Measurements from ENCODE around the gene FAAP24.
"Not testable (repeated sequence)": the region's sequence is repeated elsewhere in the genome, so short reads cannot be mapped to it uniquely, and the experiment has no call there.

Gene FAAP24, protein sequence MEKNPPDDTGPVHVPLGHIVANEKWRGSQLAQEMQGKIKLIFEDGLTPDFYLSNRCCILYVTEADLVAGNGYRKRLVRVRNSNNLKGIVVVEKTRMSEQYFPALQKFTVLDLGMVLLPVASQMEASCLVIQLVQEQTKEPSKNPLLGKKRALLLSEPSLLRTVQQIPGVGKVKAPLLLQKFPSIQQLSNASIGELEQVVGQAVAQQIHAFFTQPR

DNA sequence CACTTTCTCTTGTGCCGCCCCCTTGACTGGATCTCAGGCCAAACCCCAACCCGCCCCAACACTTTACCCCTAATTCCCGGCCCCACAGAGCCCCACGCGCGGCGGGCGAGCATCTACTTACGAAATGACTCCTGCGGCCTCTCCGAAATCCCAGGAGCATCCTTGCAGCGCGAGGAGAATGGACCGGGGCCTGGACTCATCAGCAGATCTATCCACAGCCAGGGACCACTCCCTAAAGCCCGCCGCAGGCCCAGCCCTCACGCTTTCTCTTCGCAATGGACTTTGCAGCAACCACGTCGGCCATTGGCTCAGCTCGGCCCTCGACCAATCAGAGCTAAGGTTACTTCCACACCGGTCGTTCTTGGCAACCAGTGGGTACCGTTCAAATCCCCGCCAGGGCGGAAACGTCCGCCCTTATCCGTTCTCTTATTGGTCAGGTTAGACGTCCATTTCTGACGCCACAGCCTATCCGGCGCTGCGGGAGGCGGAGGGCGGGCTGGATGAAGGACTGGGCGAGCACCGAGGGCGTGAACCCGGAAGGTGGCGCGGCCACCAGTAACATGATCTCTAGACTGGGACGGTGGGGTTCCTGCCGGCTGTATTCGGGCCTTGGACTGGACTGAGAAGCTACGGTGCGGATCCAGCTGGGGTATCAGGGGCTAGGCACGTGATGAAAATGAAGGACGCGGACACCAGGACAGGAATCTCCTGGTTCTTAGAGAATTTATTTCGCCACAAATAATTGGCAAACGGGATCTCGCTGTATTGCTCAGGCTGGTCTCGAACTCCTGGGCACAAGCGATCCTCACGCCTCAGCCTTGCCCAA is at the start of gene FAAP24, which contains the start of gene CEP89:
Gene FAAP24, plus strand, starts transcription at position 528 of the 826 bp plus-strand sequence. CDS start 955 bp downstream, outside the sequence.
Gene CEP89, minus strand, starts transcription at position 244 of the 826 bp plus-strand sequence. Its CDS starts 84 bp downstream, at position 160.
- peak; percentile 99 for DNase-seq (ENCODE audit: low read depth in 2 of 2)

DNA sequence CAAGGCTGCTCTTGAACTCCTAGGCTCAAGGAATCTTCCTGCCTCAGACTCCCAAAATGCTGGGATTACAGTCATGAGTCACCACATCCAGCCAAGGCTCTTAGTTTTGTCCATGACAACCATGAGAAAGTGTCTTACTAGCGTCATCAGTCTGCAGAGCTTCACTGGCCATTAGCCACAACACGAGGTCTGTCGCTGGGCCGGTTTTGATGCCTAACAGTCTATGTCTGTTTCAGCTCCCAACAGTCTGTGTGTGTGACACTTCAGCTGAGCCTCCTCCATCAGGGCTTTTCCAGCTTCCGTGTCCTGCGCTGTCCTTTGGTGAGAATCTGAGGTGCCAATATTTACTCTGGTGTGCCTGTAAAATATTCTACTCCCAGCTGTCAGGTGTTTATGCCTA is 47.8 kb upstream of the FAAP24 start:
- DNase-seq (ENCODE audit: low read depth in 2 of 2): no peak

DNA sequence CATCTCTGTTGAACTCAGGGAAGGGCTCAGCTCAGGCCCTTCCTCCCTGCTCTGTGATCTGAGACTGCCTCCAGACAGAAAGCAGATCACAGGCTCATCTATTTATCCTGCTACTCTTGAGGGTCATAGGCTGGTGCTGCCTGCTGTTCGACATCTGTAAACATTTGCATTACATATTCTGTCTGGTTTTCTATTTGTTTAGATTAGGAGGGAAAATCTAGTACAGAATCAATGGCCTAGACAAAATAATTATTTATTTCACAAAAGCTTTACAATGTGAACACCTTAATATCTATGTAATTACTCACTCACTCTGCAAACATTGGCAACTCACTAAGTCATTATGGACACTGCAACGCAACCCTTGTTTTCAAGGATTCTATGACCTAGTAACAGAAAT is 43.2 kb upstream of the FAAP24 start:
- DNase-seq (ENCODE audit: low read depth in 2 of 2): no peak

DNA sequence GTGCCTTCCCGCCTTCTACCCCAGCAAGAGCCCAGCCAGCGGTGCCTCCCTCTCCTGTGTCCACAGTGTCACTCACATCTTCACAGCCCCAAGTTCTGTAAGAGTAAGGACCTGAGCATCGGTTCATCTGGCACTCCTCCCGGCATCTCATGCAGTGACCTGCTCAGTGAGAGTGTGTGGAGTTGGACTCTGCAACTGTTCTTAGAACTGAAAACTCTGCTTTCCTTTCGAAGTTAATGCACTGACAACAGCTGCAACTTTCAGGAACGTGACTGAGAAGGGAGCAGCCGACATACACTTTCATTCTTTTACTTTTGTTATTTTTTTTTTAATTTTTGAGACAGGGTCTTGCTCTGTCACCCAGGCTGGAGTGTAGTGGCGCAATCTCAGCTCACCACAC is 41.5 kb upstream of the FAAP24 start:
- DNase-seq (ENCODE audit: low read depth in 2 of 2): no peak

DNA sequence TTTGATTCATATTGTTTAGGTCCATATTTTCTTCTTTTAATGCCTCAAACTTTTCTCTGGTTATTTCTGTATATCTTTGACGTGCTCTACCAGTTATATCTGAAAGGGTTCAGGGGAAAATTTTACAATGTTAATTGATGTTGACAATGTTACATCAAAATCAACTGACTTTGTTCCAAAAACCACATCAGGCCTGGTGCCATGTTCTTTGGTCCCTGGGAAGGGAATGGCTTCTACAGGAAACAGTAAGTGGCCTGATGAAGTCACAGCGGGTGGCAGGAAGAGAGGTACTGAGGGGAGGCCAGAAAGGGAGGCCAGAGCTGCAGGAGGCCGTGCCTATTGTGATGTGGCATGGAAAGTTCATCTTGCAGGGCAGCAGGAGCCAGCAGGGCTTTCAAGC is 38.5 kb upstream of the FAAP24 start:
- no peak for DNase-seq (ENCODE audit: low read depth in 2 of 2)

DNA sequence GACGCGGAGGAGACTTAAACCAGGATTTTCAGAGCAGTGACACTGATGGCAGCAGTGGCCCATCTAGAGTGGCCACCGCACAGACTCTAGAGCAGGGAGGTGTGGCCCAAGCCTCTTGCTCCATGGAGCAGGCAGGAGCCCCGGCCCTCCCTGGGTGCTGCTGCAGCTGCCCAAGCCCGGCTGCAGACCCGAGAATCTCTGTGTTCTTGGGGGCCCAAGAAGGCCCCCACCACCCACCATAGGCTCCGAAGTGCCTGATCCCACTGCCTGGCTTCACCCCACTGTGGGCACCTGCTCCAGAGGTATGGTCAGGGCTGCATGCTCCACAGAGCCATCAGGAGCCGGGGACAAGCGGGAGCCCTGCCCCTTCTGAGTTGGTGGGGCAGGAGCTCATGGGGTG is 36.4 kb upstream of the FAAP24 start:
- DNase-seq (ENCODE audit: low read depth in 2 of 2): no peak

DNA sequence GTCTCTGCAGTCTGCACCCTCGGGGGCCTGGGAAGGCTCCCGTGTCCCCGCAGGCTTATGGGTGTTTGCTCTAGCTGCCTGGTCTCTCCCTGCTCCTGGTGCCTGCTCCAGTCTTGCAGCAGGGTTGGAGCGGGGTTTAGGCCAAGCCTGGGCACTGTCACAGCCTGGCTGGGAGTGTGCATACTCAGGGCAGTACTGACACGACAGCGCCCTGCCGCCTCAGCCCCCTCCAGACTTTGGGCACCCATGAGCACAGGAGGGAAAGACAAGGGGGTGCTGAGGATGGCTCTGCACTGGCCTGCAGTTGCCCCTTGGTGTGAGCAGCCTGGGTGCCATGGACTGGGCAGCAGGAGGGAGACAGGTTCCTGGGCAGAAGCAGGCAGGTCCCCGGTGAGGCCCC is 36.0 kb upstream of the FAAP24 start:
- no peak for DNase-seq (ENCODE audit: low read depth in 2 of 2)

DNA sequence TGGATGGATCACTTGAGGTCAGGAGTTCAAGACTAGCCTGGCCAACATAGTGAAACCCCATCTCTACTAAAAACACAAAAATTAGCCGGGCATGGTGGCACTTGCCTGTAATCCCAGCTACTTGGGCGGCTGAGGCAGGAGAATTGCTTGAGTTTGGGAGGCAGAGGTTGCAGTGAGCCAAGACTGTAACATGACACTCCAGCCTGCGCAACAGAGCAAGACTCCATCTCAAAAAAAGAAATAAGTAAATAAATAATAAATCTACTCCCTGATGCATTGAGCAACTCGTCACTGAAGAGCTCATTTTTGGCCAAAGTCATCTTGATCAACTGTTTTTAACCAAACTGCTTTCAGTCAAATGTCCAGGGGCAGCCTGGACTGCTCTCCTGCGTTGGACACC is 30.8 kb upstream of the FAAP24 start:
- peak in 1 of 2 experiments; percentile 0 for DNase-seq (ENCODE audit: low read depth in 2 of 2)

DNA sequence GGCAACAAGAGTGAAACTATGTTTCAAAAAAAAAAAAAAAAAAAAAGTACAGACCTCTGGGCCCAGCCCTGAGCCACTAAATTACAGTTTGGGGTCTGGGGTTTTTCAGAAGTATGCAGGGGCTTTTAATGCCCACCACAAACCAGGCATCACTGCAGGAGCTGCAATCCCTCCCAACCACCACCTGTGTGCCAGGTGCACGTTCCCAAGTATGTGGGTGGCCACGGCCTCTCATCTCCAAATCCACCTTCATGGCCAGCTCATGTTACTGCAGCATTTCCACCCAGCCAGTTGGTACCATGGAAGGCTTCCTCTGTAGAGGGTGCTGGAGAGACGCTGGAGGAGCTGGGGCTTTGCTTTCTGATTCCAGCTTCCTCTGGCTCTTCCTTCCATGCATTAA is 26.8 kb upstream of the FAAP24 start:
- no peak for DNase-seq (ENCODE audit: low read depth in 2 of 2)

DNA sequence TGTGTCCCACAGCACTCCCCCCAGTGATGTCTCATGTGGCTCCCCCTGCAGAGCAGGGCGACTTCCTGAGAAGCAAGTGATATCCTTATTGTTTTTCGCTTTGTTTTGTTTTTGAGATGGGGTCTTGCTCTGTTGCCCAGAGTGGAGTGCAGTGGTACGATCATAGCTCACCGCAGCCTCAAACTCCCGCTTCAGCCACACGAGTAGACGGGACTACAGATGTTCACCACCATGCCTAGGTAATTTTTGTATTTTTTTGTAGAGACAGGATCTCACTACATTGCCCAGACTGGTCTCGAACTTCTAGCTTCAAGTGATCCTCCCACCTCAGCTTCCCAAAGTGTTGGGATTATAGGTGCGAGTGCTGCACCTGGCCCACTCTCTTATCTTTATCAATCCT is 5.3 kb upstream of the FAAP24 start:
- DNase-seq (ENCODE audit: low read depth in 2 of 2): no peak

DNA sequence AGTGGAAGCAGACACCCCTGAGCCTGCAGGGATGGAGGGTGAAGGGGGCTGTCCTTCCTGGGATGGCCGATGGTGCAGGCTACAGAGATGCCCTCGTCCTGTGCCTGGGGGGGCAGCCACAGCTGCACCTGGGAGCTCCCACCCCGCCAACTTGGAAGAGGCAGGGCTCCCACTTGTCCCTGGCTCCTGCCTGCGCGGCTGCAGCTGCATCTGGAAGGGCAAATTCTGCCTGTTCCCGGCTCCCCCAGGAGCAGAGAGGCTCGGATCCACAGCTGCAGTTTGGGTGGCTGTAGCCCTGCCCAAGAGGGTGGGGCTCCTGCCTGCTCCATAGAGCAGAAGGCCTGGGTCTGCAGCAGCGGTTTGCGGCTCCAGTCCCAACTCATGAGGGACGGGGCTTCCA is 2.5 kb upstream of the FAAP24 start:
- no peak for DNase-seq (ENCODE audit: low read depth in 2 of 2)

DNA sequence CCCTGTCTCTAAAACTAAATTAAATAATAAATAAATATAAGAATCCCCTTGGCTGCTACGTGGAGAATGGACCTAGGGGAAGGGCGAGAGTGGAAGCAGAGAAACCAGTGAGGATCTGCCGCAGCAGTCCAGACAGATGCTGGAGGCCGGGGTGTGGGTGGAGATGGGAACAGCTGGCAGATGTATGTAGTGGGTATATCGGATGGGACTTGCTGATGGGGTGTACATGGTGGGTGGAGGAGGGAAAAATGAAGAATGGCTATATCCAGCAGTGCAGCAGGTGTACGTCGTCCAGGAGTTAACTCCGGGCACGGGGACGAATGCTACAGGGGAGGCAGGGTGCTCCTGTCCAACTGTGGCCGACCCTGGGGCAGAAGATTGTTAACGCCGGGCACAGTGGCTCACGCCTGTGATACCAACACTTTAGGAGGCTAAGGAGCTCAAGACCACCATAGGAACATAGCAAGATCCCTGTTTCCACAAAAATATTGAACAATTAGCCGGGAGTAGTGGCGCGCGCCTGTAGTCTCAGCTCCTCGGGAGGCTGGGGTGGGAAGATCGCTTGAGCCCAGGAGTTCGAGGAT is 938 bp upstream of the FAAP24 start:
- no peak for DNase-seq (ENCODE audit: low read depth in 2 of 2)

DNA sequence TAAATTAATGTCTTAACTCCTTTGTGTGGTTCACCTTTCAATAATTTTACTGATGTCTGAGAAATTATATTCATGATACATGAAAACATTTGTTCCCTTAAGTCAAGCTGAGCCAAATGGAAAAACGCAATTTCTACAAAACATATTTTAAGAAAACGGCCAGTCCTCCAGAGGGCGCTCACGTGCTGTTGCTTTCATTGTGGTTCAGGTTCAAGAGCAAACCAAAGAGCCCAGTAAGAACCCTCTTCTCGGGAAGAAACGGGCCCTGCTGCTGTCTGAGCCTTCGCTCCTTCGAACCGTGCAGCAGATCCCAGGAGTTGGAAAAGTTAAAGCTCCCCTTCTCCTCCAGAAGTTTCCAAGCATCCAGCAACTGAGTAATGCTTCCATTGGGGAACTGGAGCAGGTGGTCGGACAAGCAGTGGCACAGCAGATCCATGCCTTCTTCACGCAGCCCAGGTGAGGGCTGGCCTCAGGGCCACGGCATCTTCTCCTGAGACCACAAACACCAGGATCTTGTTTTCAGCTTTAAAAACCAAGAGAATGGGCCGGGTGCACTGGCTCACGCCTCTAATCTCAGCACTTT is 4.3 kb downstream of the FAAP24 start:
- DNase-seq (ENCODE audit: low read depth in 2 of 2): peak; percentile 12 to 22

DNA sequence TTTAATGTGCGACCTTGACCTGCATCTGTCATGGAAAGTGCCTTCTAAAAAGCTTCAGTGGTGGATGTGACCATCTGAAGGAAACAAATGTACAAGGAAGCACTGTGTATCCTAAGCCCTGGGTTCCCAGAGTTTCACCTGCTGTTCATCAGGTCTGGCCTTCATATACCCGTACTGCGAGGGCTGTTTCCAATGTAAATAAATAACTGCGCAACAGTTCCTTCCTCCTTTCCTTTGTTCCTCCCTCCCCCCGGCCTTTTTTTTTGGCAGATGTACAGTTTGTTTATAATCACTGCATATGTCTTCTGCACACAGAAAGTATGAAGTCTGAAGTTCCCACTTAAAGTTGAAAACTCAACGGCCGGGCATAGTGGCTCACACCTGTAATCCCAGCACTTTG is 5.2 kb downstream of the FAAP24 start:
- DNase-seq (ENCODE audit: low read depth in 2 of 2): no peak

DNA sequence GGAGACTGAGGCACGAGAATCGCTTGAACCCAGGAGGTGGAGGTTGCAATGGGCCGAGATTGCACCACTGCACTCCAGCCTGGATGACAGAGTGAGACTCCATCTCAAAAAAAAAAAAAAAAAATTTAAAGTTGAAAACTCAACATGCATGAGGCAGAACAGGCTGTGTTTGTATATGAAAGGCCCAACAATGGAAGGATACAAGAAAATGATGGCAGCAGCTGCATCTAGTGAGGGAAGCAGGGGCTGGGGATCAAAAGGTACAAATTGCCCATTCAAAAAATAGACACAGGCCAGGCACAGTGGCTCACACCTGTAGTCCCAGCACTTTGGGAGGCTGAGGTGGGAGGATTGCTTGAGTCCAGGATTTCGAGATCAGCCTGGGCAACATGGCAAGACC is 5.8 kb downstream of the FAAP24 start:
- not testable (repeated sequence) for DNase-seq (ENCODE audit: low read depth in 2 of 2)

DNA sequence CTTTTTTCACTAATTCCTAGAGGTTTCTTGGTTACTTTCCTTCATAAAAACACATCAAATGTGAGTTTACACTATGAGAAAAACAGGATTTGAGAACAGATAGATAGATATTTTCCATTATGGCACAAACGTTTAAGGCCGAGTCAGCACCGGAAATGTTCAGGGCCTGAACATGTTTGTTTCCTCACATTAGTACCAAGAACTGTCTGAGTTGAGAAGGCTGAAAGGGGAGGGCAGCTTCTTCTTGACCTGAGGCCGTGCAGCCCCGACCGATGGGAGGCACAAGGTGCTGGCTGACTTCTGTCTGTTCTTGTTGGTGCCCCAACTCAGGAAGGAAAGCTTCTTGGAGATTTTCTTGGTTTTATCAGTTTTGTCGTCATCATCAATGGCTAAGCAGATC is 7.8 kb downstream of the FAAP24 start:
- DNase-seq (ENCODE audit: low read depth in 2 of 2): not testable (repeated sequence)

DNA sequence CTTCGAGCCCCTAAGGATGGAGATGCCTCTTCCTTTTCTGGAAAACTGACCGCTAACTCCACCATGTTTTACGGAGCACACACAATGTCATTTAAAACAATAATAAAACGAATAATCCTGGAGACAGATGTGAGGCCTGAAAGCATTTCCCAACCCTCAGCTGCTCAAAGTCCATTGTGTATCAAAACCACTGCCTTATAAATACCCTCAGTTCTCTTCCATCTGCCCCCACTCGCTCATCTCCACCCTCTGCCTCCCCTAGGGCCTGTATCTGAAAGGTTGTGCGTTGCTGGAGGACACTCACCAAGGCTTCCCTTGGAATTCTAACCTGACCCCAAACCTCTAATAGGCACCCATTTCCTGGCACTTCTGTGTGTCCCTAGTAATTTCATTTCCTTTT is 10.4 kb downstream of the FAAP24 start:
- DNase-seq (ENCODE audit: low read depth in 2 of 2): not testable (repeated sequence)

DNA sequence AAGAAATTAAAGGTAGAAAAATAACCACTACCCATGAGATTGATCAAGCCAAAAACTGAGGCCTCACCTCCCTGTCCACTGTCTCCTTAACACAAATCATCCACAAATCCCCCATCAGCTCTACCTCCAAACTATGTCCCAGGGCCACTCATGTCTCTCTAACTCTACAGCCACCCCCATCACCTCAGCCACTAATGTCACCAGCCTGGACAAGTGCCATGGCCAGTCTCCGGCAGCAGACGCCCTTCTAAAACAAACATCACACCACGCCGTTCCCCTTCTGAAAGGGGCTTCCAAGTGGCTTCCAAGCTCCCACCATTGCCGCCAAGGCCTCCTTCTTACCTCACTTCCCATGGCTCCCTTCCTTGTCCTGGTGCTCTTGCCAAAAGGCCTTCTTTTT is 16.2 kb downstream of the FAAP24 start:
- not testable (repeated sequence) for DNase-seq (ENCODE audit: low read depth in 2 of 2)

DNA sequence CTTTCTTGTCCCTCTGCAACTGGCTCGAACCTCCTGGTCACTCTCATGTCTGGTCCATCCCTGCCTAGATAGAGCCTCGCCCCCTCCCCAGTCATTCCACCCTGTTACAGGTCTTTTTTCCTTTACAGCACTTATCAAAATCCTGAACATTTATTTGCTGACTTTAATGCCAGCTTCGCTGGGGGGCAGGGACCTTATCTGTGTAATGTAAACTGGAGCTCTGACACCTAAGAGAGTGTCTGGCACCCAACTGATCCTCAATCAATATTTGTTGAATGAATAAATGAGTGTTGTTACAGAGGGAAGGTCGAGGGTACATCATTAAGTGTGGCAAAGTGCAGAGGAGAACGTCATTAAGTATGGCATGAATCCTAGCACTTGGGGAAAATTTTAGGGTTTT is 16.7 kb downstream of the FAAP24 start:
- DNase-seq (ENCODE audit: low read depth in 2 of 2): no peak

DNA sequence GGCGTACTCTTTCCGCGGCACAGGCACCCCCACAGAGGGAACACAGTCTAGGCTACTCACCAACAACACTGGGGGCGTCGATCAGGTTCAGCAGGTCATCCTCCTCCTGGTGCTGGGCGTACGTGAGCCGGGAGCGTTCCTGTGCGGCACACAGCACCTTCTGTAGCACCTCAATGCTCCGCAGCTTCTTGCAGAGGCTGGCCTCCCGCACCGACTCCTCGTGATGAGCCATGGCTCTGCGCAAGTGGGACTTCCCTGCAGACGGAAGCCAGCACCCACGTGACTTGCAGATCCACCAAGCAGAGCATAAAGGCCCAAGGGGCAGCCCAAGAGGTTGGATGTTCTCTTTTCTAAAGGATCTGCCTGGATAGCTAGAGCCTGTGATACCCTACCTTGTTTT is 23.9 kb downstream of the FAAP24 start:
- DNase-seq (ENCODE audit: low read depth in 2 of 2): not testable (repeated sequence)

DNA sequence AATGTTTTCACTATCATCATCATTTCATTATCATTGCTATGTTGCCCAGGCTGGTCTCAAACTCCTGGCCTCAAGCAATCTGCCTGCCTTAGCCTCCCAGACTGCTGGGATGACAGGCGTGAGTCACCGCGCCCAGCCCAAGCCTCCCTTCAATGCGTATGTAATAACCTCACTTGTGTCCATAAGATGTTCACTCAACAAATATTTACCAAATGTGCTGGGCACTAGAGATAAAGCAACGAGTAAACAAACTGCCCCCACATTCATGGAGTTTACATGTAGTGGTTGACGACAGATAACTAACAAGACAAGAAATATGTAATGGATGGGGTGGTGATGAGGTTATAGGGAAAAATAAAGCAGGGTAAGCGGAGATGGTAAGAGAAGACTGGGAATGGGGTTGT is 25.0 kb downstream of the FAAP24 start:
- not testable (repeated sequence) for DNase-seq (ENCODE audit: low read depth in 2 of 2)

DNA sequence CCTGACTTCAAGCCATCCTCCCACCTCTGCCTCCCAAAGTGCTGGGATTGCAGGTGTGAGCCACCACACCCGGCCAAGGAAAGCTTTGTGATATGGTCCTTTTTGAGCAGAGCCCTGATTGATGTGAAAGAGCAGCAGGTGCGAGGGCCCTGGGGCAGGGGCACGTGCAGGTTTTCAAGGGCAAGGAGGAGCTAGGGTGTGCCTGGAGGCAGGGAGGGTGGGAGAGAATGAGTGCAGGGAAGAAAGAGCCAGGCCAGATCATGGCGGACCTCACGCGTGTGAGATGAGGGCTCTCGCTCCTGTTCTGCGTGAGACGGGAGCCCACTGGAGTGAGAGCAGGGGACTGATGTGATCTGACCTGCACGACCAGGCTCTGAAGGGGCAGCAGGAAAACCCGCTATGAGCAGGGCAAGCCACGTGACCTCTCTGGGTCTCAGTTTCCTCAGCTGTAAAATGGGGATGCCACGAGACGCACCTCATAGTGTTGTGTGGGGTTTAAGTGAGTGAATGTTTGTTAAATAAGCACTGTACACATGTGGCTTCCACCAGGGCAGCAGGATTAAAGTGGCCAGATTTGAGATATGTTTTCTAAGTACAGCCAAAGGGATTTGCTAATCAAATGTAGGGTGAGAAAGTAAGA is 25.8 kb downstream of the FAAP24 start:
- DNase-seq (ENCODE audit: low read depth in 2 of 2): no peak

All from fibroblast of skin of left quadriceps (primary cell).